IPS-15b (cell line): ENCODE data around the gene CACNG3.
"Not testable (repeated sequence)": the region's sequence is repeated elsewhere in the genome, so short reads cannot be mapped to it uniquely, and the experiment has no call there.

Experiments
- H3K27me3 ChIP-seq: one replicate; pipeline ENCODE4 v1.6.1; 2013; ENCODE audit warnings: low read length; ENCODE audit not compliant: control insufficient read depth, insufficient read depth
- H3K36me3 ChIP-seq: one replicate; pipeline ENCODE4 v1.6.1; 2013; ENCODE audit warnings: low read length; ENCODE audit not compliant: control insufficient read depth, insufficient read depth
- H3K4me1 ChIP-seq: one replicate; pipeline ENCODE4 v1.6.1; 2013; ENCODE audit warnings: mild to moderate bottlenecking, low read length; ENCODE audit not compliant: control insufficient read depth, insufficient read depth
- H3K4me3 ChIP-seq: one replicate; pipeline ENCODE4 v1.5.1; 2013; ENCODE audit warnings: low read depth, low read length
- H3K9ac ChIP-seq: one replicate; pipeline ENCODE4 v1.6.1; 2013; ENCODE audit warnings: low read depth, mild to moderate bottlenecking, low read length
- H3K9me3 ChIP-seq: one replicate; pipeline ENCODE4 v1.6.1; 2013; ENCODE audit warnings: mild to moderate bottlenecking, low read length; ENCODE audit not compliant: control insufficient read depth, insufficient read depth

Gene CACNG3

GRCh38 chr16:24238846-24239245 lies 17.3 kb upstream of the CACNG3 start:
- not testable (repeated sequence) for H3K27me3 ChIP-seq, H3K9ac ChIP-seq, H3K36me3 ChIP-seq, H3K4me1 ChIP-seq, H3K4me3 ChIP-seq, H3K9me3 ChIP-seq

- Histone ChIP-seq H3K4me3 (no peak overlapping the region), H3K36me3 (no peaks in the 10 kb centered on the region), H3K27me3 (no peaks in the 10 kb centered on the region), H3K9ac (no peak overlapping the region), H3K4me1 (no peaks in the 10 kb centered on the region), H3K9me3 (no peaks in the 10 kb centered on the region)
Measured at GRCh38 chr16:24246911-24247607, 9.1 kb upstream of the CACNG3 start.

DNA sequence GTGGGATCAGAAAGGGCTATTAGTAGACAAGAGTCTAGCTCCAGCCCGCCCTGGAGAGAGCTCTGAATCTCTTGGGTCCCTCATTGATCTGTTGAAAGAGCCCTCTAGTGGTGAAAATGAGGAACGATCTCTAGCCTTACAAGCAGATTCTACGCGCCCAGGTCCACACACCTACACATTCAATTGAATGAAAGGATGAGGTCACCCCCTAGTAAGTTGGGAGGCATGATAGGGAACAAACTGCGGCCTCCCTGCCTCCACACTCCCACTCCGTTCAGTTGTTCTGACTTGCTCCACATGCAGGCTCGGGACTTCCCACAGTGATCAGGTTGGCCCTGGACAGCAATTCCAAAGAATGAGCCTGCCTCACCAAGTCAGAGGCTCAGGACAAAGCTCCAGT lies 2.9 kb upstream of the CACNG3 start:
- Histone ChIP-seq H3K9me3 (no peaks in the 10 kb centered on the region), H3K9ac (no peak overlapping the region), H3K4me1 (no peaks in the 10 kb centered on the region), H3K27me3 (peaks cover 45% of the 10 kb centered on the region), H3K36me3 (no peaks in the 10 kb centered on the region), H3K4me3 (no peak overlapping the region)

DNA sequence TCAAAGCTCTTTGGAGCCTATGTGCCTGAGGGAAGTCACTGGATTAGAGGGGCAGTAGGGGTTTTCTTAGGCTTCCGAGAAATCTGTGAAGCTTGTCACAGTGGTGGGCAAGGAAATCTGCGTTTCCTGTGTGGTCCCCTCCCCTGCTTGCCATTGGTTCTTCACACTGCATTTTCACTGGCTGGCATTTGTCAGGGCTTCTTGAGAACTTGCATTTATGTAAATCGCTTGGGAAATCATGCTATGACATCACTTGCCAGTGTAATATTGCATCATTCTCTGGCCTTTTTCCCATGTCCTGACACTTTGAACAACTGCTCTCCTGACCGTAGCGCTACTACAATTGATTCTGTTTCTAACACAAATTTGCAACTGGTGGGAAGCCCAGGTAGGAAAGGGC lies 1.8 kb downstream of the CACNG3 start:
- H3K9me3 ChIP-seq = no peaks in the 10 kb centered on the region
- no peak overlapping the region for H3K9ac ChIP-seq
- H3K36me3 ChIP-seq = no peaks in the 10 kb centered on the region
- no peak overlapping the region for H3K4me3 ChIP-seq
- H3K27me3 ChIP-seq = peaks cover 46% of the 10 kb centered on the region
- H3K4me1 ChIP-seq = no peaks in the 10 kb centered on the region

GRCh38 chr16:24258791-24259190 lies 2.7 kb downstream of the CACNG3 start:
- H3K9me3 ChIP-seq = no peaks in the 10 kb centered on the region
- H3K27me3 ChIP-seq = peaks cover 41% of the 10 kb centered on the region
- H3K9ac ChIP-seq = no peak overlapping the region
- no peaks in the 10 kb centered on the region for H3K4me1 ChIP-seq
- H3K36me3 ChIP-seq = no peaks in the 10 kb centered on the region
- H3K4me3 ChIP-seq = no peak overlapping the region

DNA sequence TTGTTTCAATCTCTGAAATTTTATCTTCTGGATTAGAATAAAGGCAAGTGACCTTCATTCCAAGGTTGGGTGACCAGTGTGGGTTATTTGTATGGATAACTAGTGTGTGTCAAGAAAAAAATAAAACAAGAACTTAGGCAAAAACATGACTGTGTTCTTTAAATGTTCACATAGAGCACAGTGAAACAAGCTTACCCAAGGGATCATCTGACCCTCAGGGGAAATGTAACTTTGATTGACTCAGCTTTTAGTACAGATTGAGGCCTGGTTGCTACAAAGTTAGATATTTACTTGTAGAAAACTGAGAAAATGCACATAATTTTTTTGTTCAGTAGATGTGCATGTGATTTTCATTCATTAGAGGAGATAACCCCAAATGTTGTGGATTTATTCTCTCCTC lies 6.7 kb downstream of the CACNG3 start:
- no peaks in the 10 kb centered on the region for H3K9me3 ChIP-seq
- peaks cover 5% of the 10 kb centered on the region for H3K27me3 ChIP-seq
- no peak overlapping the region for H3K9ac ChIP-seq
- no peaks in the 10 kb centered on the region for H3K36me3 ChIP-seq
- no peak overlapping the region for H3K4me3 ChIP-seq
- no peaks in the 10 kb centered on the region for H3K4me1 ChIP-seq

DNA sequence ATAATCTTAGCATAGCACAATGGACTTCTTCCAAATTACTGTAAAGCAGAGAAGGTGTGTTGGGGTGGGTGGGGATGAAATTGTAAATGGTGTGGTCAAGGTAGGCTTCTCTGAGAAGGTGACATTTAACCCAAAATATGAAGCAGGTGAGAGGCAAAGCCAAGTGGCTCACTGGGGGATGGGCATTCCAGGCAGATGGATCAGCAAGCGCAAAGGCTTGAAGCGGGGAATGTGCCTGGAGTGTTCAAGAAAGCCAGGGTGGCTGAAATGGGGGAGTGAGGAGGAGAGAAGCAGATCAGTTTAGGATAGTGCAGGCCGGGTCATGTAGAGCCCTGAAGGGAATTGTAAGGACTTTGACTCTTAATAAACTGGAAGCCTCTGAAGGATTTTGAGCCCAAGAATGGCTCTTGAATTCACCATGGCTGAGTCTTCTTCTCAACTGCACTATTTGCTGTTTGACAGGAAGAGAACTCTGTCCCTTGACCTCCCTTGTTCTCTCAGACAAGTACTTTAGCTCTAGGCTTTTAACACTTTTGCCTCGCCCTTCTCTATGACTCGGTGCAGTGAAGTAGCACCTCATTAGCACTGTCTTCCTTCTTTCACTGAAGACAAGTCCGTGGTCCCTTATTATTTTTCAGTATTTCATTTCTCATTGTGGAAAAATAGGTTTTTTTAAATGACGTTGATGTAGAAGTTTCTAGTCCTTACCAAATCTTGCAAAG lies 14.7 kb downstream of the CACNG3 start:
- H3K4me3 ChIP-seq = no peak overlapping the region
- no peak overlapping the region for H3K9ac ChIP-seq
- H3K27me3 ChIP-seq = no peaks in the 10 kb centered on the region
- no peaks in the 10 kb centered on the region for H3K4me1 ChIP-seq
- no peaks in the 10 kb centered on the region for H3K36me3 ChIP-seq
- H3K9me3 ChIP-seq = no peaks in the 10 kb centered on the region

- H3K4me1 ChIP-seq = no peaks in the 10 kb centered on the region
- H3K4me3 ChIP-seq = no peak overlapping the region
- no peaks in the 10 kb centered on the region for H3K9me3 ChIP-seq
- H3K27me3 ChIP-seq = no peaks in the 10 kb centered on the region
- no peak overlapping the region for H3K9ac ChIP-seq
- no peaks in the 10 kb centered on the region for H3K36me3 ChIP-seq
Measured at GRCh38 chr16:24272379-24272778, 16.2 kb downstream of the CACNG3 start.

GRCh38 chr16:24273508-24274182 lies 17.5 kb downstream of the CACNG3 start:
- Histone ChIP-seq H3K4me3 (no peak overlapping the region), H3K9ac (no peak overlapping the region), H3K4me1 (no peaks in the 10 kb centered on the region), H3K9me3 (no peaks in the 10 kb centered on the region), H3K36me3 (no peaks in the 10 kb centered on the region), H3K27me3 (no peaks in the 10 kb centered on the region)

DNA sequence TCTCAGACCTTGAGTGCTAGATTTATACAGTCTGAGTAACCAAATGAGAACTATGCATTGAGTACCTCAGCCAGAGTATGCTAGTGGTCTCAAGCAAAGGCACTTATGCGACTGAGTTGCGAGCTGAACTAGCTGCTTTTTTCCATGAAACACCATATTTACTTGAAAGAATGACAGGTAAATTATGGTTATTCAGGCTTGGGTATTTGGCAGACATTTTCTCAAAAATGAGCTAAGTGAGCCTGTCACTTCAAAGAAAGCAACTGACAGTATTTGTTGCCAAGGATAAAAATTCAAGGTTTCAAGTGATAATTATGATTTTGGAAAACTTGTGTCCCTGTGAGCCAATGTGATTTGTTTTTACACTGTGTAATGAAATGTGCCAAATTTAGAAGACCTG lies 19.3 kb downstream of the CACNG3 start:
- no peaks in the 10 kb centered on the region for H3K9me3 ChIP-seq
- no peaks in the 10 kb centered on the region for H3K27me3 ChIP-seq
- H3K4me1 ChIP-seq = no peaks in the 10 kb centered on the region
- H3K9ac ChIP-seq = no peak overlapping the region
- no peak overlapping the region for H3K4me3 ChIP-seq
- no peaks in the 10 kb centered on the region for H3K36me3 ChIP-seq

GRCh38 chr16:24279982-24280515 lies 23.9 kb downstream of the CACNG3 start:
- no peaks in the 10 kb centered on the region for H3K9me3 ChIP-seq
- H3K27me3 ChIP-seq = no peaks in the 10 kb centered on the region
- no peaks in the 10 kb centered on the region for H3K4me1 ChIP-seq
- H3K4me3 ChIP-seq = no peak overlapping the region
- H3K9ac ChIP-seq = no peak overlapping the region
- no peaks in the 10 kb centered on the region for H3K36me3 ChIP-seq

GRCh38 chr16:24281466-24281865 lies 25.3 kb downstream of the CACNG3 start:
- Histone ChIP-seq H3K36me3 (no peaks in the 10 kb centered on the region), H3K4me1 (no peaks in the 10 kb centered on the region), H3K9me3 (no peaks in the 10 kb centered on the region), H3K27me3 (no peaks in the 10 kb centered on the region), H3K9ac (no peak overlapping the region), H3K4me3 (no peak overlapping the region)
